Breast epithelium (tissue), 4 donors: Measurements from ENCODE around the gene SIRPG. TPM values are rescaled to one million over a fixed set of nuclear protein-coding genes. Genes with fewer than 3 reads are reported as not detected.

ENCODE experiments used
- DNase-seq, 2 donors: peaks; one replicate each; pipeline ENCODE4 v3.0.0-alpha.2; 2019; ENCODE audit warnings: low spot score in 2 of 2
- H3K27ac ChIP-seq, 2 donors: fragments of 200-600 bp; sonication (generic) in 1 of 2; one replicate each; pipeline ENCODE4 v1.5.1; 2016 to 2019; ENCODE audit warnings: mild to moderate bottlenecking in 1 of 2
- H3K27me3 ChIP-seq, 2 donors: fragments of 200-600 bp; sonication (generic) in 1 of 2; one replicate each; pipeline versions ENCODE4 v1.5.1 to v1.6.0; 2017 to 2019; ENCODE audit warnings: control low read depth in 1 of 2, mild to moderate bottlenecking in 1 of 2
- H3K36me3 ChIP-seq: fragments of 200-600 bp; one replicate; pipeline ENCODE4 v1.5.1; 2019
- H3K4me1 ChIP-seq, 2 donors: fragments of 200-600 bp; sonication (generic); one replicate each; pipeline ENCODE4 v1.5.1; 2016 to 2019; ENCODE audit warnings: control low read depth in 1 of 2
- H3K4me3 ChIP-seq, 3 donors: fragments of 200-600 bp; sonication (generic); 1 replicate in 2 of 3; 2 replicates in 1 of 3; pipeline ENCODE4 v1.5.1; 2016 to 2019; ENCODE audit warnings: mild to moderate bottlenecking in 3 of 3, moderate library complexity in 2 of 3
- H3K9me3 ChIP-seq, 2 donors: fragments of 200-600 bp; sonication (generic) in 1 of 2; one replicate each; pipeline ENCODE4 v1.5.1; 2016 to 2019; ENCODE audit warnings: control low read depth in 1 of 2
- CTCF ChIP-seq, 3 donors: fragments of 450-650 bp; IDR thresholded peaks; one replicate each; pipeline ENCODE4 v1.5.1; 2016 to 2017; ENCODE audit warnings: antibody characterized with exemption in 3 of 3, mild to moderate bottlenecking in 3 of 3, moderate library complexity in 3 of 3
- POLR2A ChIP-seq: fragments of 450-650 bp; IDR thresholded peaks from one replicate; pipeline ENCODE4 v1.6.1; 2016; ENCODE audit warnings: antibody characterized with exemption, mild to moderate bottlenecking, moderate library complexity
- POLR2AphosphoS5 ChIP-seq, 3 donors: sonication (generic); formaldehyde crosslinking; IDR thresholded peaks; one replicate each; pipeline ENCODE4 v1.6.1; 2017; ENCODE audit warnings: antibody characterized with exemption in 3 of 3
- intact Hi-C: fragments of 100-400 bp; cut with DNase I; formaldehyde crosslinking; loops from one replicate; pipeline ENCODE4 v1.15.1; 2023; ENCODE audit warnings: low total_unique reads
- total RNA-seq, 3 donors: library from RNA; depleted of rRNA; stranded (reverse); fragments of >200 nt; gene quantifications; one replicate each; pipeline ENCODE4 v1.1.0, GENCODE V29; 2016

The SIRPG gene
- total RNA-seq, 3 donors from 2014 or later, result not detected

- TF ChIP-seq CTCF (IDR thresholded peaks at IDR 0.05), result no peak
- TF ChIP-seq POLR2A, result no peak
- TF ChIP-seq POLR2AphosphoS5 (IDR thresholded peaks at IDR 0.05), result no peak
- Histone ChIP-seq H3K27ac (no peak overlapping the region), H3K36me3 (no peaks in the 10 kb centered on the region), H3K27me3 (no peaks in the 10 kb centered on the region), H3K9me3 (no peaks in the 10 kb centered on the region), H3K4me1 (no peaks in the 10 kb centered on the region), H3K4me3 (no peak overlapping the region)
- intact Hi-C loops, result no loop called here
- DNase-seq, result no peak
These were observed 56.8 kb downstream of the SIRPG start for GRCh38 chr20:1600736-1601135.

DNA sequence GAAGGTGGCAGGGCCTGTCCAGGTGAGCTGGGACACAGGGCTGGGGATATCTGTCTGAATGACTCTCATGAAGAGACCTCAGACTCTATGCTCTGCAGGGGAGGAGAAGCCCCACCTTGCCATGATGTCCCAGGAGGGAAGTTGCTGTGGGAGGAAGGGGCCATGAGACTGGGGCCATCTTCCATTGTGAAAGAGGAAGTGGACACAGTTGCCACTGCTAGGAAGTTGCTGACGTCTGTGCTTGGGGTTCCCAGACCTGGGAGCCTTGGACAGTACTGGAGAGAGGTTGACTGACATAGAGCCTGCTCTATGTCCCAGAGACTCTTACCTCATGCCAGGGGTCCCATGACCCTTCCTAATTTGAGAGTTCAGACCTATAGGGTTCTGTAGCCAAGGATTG, 62.2 kb downstream of the SIRPG start:
- DNase-seq, result no peak
- no peaks in the 10 kb centered on the region for H3K4me1 ChIP-seq
- intact Hi-C loops, result no loop called here
- TF ChIP-seq CTCF (IDR thresholded peaks at IDR 0.05) (no peak), POLR2AphosphoS5 (IDR thresholded peaks at IDR 0.05) (no peak), POLR2A (no peak)
- H3K27ac ChIP-seq, result no peak overlapping the region
- no peak overlapping the region for H3K4me3 ChIP-seq
- H3K27me3 ChIP-seq, result no peaks in the 10 kb centered on the region
- H3K9me3 ChIP-seq, result no peaks in the 10 kb centered on the region
- H3K36me3 ChIP-seq, result no peaks in the 10 kb centered on the region

DNA sequence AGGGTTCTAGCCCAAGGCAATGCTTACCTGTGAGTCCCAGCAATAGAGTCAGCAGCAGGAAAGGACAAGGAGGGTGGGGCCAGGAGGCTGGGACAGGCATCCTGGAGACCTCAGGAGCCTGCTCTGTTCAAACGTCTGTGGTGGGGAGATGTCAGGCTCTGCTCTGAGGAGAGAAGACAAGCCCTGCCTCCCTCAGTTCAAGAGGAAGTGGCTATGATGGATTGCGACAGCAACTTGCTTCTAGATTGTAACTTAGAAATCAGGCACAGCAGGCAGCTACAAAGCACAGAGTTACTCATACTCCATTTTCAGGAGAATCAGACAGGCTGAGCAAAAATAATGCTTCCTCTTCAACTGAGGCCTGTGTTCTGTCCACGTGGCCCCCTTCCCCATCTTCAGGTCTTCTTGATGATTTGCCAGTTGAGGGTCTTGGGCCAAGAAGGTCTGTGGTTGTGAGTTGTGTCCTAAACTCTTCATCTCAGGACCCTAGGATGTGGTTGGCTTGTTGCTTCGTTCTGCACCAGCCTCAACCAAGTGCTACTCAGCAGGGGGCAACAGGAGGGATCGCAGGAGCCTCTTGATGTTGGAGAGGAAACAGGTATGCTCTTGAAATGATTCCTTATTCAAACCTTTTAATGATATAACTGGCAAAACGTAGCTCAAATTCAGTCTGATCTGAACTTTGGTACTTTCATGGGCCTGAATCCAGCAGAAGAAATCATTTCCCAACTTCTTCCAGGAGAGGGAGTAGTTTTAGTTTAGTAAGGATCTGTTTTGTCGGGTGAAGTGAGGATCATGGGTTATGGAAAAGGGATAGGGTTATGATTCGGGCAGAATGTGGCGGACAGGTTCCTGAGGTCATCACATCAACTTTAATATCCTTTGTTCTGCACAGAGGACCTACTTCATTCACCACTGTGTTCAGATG, 68.8 kb downstream of the SIRPG start:
- H3K4me1 ChIP-seq, result no peaks in the 10 kb centered on the region
- intact Hi-C loops, result no loop called here
- no peak for DNase-seq
- H3K27ac ChIP-seq, result no peak overlapping the region
- no peak for TF ChIP-seq POLR2AphosphoS5 (IDR thresholded peaks at IDR 0.05)
- no peak for TF ChIP-seq POLR2A
- no peak for TF ChIP-seq CTCF (IDR thresholded peaks at IDR 0.05)
- no peaks in the 10 kb centered on the region for H3K27me3 ChIP-seq
- H3K36me3 ChIP-seq, result no peaks in the 10 kb centered on the region
- H3K9me3 ChIP-seq, result no peaks in the 10 kb centered on the region
- no peak overlapping the region for H3K4me3 ChIP-seq

- H3K27ac ChIP-seq, result no peak overlapping the region
- H3K36me3 ChIP-seq, result no peaks in the 10 kb centered on the region
- no peak for TF ChIP-seq CTCF (IDR thresholded peaks at IDR 0.05)
- TF ChIP-seq POLR2AphosphoS5 (IDR thresholded peaks at IDR 0.05), result no peak
- TF ChIP-seq POLR2A, result no peak
- no peaks in the 10 kb centered on the region for H3K27me3 ChIP-seq
- intact Hi-C loops, result no loop called here
- H3K4me3 ChIP-seq, result no peak overlapping the region
- no peaks in the 10 kb centered on the region for H3K9me3 ChIP-seq
- no peak for DNase-seq
- H3K4me1 ChIP-seq, result no peaks in the 10 kb centered on the region
These were observed 69.6 kb downstream of the SIRPG start for GRCh38 chr20:1587781-1588532.

- Histone ChIP-seq H3K9me3 (no peaks in the 10 kb centered on the region), H3K36me3 (no peaks in the 10 kb centered on the region), H3K4me3 (no peak overlapping the region), H3K27ac (no peak overlapping the region), H3K4me1 (no peaks in the 10 kb centered on the region), H3K27me3 (no peaks in the 10 kb centered on the region)
- DNase-seq, result no peak
- intact Hi-C loops, result no loop called here
- TF ChIP-seq CTCF (IDR thresholded peaks at IDR 0.05) (no peak), POLR2A (no peak), POLR2AphosphoS5 (IDR thresholded peaks at IDR 0.05) (no peak)
These were observed 78.1 kb downstream of the SIRPG start for GRCh38 chr20:1579488-1579887.
